ENCODE data around the gene WNT11.

DNA sequence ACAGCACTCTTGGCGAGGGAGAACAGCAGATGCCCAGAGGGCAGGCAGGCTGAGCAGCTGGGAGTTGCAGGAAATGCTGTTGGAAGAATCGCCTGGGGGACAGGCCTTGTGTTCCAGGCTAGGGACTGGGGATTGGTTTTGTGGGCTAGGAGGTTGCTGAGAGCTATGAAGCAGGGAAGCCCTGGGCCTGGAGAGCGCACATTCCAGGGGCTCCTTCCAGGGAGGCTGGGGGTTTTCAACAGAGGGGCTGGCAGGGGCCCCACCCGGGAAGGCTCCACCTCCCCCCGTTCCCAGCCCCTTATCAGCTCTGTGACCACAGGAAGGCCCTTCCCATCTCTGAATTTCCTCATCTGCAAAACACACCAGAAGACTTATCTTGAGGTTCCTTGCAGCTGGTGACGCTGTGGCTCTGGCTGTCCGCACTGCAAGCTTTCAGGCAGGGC, 21.7 kb downstream of the WNT11 start:
- TF ChIP-seq ARNTL (CRISPR knock-in tag; IDR thresholded peaks at IDR 0.05; ENCODE audit: borderline replicate concordance, low read depth) (no peak), ZNF70 (CRISPR knock-in tag; IDR thresholded peaks at IDR 0.05) (no peak), PPARA (CRISPR knock-in tag; IDR thresholded peaks at IDR 0.05; ENCODE audit: borderline replicate concordance) (no peak), PATZ1 (CRISPR knock-in tag; IDR thresholded peaks at IDR 0.05; ENCODE audit: borderline replicate concordance) (no peak), CSRNP3 (CRISPR knock-in tag; IDR thresholded peaks at IDR 0.05) (no peak), CREB5 (CRISPR knock-in tag; IDR thresholded peaks at IDR 0.05; ENCODE audit: low read depth) (no peak), BACH2 (CRISPR knock-in tag; IDR thresholded peaks at IDR 0.05; ENCODE audit: borderline replicate concordance) (no peak)
- TF ChIP-seq, protein P1, sequence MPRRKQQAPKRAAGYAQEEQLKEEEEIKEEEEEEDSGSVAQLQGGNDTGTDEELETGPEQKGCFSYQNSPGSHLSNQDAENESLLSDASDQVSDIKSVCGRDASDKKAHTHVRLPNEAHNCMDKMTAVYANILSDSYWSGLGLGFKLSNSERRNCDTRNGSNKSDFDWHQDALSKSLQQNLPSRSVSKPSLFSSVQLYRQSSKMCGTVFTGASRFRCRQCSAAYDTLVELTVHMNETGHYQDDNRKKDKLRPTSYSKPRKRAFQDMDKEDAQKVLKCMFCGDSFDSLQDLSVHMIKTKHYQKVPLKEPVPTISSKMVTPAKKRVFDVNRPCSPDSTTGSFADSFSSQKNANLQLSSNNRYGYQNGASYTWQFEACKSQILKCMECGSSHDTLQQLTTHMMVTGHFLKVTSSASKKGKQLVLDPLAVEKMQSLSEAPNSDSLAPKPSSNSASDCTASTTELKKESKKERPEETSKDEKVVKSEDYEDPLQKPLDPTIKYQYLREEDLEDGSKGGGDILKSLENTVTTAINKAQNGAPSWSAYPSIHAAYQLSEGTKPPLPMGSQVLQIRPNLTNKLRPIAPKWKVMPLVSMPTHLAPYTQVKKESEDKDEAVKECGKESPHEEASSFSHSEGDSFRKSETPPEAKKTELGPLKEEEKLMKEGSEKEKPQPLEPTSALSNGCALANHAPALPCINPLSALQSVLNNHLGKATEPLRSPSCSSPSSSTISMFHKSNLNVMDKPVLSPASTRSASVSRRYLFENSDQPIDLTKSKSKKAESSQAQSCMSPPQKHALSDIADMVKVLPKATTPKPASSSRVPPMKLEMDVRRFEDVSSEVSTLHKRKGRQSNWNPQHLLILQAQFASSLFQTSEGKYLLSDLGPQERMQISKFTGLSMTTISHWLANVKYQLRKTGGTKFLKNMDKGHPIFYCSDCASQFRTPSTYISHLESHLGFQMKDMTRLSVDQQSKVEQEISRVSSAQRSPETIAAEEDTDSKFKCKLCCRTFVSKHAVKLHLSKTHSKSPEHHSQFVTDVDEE (CRISPR knock-in tag; IDR thresholded peaks at IDR 0.05) = no peak

Measured in SK-N-SH treated with all-trans-retinoic acid at 6 μM for 48 hours (cell line).